ENCODE data around the gene ZNF615. TPM values are rescaled to one million over a fixed set of nuclear protein-coding genes. Genes with fewer than 3 reads are reported as not detected.
"Not testable (repeated sequence)": the region's sequence is repeated elsewhere in the genome, so short reads cannot be mapped to it uniquely, and the experiment has no call there.

ZNF615 gene
- total RNA-seq (ENCODE audit: unreplicated experiment) = 13.5 TPM
- long read RNA-seq = 0 reads

DNA sequence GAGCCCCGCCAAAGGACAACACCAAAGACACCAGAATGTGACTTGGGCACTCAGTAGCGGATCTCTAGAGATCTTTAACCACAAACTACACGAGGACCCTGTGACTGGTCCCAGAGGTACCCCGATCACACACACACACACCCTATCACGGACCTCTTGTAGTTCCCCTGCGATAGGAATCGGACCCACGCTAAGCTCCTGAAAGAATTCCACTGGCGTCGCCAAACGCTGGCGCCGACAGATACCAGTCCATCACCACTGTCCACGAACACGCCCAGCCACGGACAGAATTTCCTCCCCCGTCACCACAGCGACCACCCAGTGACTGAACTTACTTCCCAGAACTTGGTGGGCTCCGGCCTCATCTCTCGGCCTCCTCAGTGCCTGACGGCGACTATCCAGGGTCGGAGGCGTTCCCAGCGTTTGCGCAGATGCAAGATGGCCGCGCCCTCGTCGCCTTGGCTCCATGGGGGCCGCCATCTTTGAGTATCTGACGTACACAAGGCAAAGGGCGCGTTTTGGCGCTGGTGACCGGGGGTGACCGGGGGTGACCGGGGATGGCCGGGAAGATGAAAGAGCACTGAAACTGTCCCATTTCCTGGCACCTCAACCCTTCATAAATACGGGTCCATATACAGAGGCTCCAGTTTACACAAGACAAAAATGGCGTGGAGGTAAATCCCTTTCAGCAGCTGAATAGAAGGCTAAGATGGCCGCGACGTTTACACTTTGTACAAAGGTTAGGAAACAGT is at the start of gene ZNF615:
Gene ZNF615, minus strand, starts transcription at position 406 of the 752 bp plus-strand sequence. CDS start 4,500 bp downstream, outside the sequence.
- H3K36me3 Mint-ChIP-seq (ENCODE audit: low read depth, unreplicated experiment) = peaks cover 28% of the 10 kb centered on the region
- peaks cover 11% of the 10 kb centered on the region for H3K4me1 Mint-ChIP-seq (ENCODE audit: unreplicated experiment)
- H3K27ac Mint-ChIP-seq (ENCODE audit: unreplicated experiment) = peak within 1 kb of the TSS; percentile 95
- peaks cover 4% of the 10 kb centered on the region for H3K27me3 Mint-ChIP-seq (ENCODE audit: unreplicated experiment)
- no peaks in the 10 kb centered on the region for H3K9me3 Mint-ChIP-seq (ENCODE audit: unreplicated experiment)
- no peak for TF ChIP-seq CTCF (IDR thresholded peaks at IDR 0.05; ENCODE audit: unreplicated experiment)
- peak within 1 kb of the TSS; percentile 99 for H3K4me3 Mint-ChIP-seq (ENCODE audit: unreplicated experiment)
- DNase-seq (ENCODE audit: low spot score) = peak; percentile 87

- H3K27ac Mint-ChIP-seq (ENCODE audit: unreplicated experiment); H3K4me1 Mint-ChIP-seq (ENCODE audit: unreplicated experiment); H3K27me3 Mint-ChIP-seq (ENCODE audit: unreplicated experiment); DNase-seq (ENCODE audit: low spot score): not testable (repeated sequence)
- peaks cover 25% of the 10 kb centered on the region for H3K9me3 Mint-ChIP-seq (ENCODE audit: unreplicated experiment)
- H3K36me3 Mint-ChIP-seq (ENCODE audit: low read depth, unreplicated experiment) = peaks cover 40% of the 10 kb centered on the region
- peak overlapping the region; percentile 17 for H3K4me3 Mint-ChIP-seq (ENCODE audit: unreplicated experiment)
These were observed 48.5 kb upstream of the ZNF615 start for GRCh38 chr19:52056480-52056879.

DNA sequence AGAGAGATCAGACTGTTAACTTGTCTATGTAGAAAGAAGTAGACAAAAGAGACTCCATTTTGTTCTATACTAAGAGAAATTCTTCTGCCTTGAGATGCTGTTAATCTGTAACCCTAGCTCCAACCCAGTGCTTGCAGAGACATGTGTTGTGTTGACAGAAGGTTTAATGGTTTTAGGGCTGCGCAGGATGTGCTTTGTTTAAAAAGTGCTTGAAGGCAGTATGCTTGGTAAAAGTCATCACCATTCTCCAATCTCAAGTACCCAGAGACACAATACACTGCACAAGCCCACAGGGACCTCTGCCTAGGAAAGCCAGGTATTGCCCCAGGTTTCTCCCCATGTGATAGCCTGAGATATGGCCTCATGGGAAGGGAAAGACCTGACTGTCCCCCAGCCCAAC is 43.7 kb upstream of the ZNF615 start:
- H3K4me1 Mint-ChIP-seq (ENCODE audit: unreplicated experiment); DNase-seq (ENCODE audit: low spot score); H3K4me3 Mint-ChIP-seq (ENCODE audit: unreplicated experiment); H3K27ac Mint-ChIP-seq (ENCODE audit: unreplicated experiment): not testable (repeated sequence)
- Mint-ChIP-seq H3K9me3 (ENCODE audit: unreplicated experiment) (peaks cover 15% of the 10 kb centered on the region), H3K27me3 (ENCODE audit: unreplicated experiment) (peaks cover 18% of the 10 kb centered on the region), H3K36me3 (ENCODE audit: low read depth, unreplicated experiment) (peaks cover 25% of the 10 kb centered on the region)

DNA sequence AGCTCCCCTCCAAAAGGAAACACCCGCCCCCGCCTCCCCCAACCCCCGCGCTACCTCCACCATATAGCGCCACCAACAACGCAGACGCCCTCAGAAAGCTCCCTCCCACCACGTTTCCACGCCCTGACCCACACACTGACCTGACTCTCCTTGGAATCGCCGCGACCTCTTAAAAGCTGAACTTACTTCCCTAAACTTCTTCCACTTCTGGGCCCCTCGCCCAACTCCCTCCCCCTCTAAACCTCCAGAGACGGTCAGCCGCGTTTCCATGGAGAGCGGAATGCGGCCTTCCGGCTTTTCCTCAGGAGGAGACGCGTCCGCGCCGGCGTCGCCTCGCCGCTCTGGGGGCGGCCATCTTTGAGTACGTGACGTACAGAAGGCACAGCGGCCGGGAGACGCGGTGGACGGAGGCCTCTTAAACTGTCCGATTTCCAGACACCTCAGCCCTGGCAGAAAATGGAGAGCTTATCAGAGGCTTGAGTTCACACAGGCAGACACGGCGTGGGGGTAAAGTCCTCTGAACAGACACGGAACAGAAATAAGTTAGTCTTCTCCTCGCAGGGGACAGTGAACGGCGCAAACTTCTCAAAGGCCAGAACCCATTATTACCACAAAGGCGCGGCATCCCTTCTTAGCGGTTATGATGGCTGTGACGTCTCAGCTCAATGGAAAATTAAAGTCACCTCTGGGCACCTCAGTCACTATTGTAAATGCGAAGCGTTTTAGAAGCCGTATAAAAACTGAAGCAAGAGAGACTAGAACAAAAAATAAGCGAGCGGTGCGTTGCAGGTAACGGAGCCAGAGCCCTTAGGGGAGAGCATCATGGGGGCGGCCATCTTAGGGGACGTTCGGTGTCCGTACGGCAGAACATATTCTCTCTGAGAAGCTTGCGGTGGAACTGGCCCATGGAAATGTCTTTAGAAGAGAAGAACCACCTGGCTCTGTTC is 40.8 kb upstream of the ZNF615 start, which contains the start of gene ZNF432:
Gene ZNF432, minus strand, starts transcription at position 284 of the 947 bp plus-strand sequence. CDS start 1,970 bp downstream, outside the sequence.
- TF ChIP-seq CTCF (IDR thresholded peaks at IDR 0.05; ENCODE audit: unreplicated experiment) = no peak
- Mint-ChIP-seq H3K4me1 (ENCODE audit: unreplicated experiment) (peaks cover 10% of the 10 kb centered on the region), H3K27me3 (ENCODE audit: unreplicated experiment) (peaks cover 17% of the 10 kb centered on the region), H3K36me3 (ENCODE audit: low read depth, unreplicated experiment) (peaks cover 27% of the 10 kb centered on the region), H3K27ac (ENCODE audit: unreplicated experiment) (peak within 1 kb of the TSS; percentile 99), H3K9me3 (ENCODE audit: unreplicated experiment) (peaks cover 7% of the 10 kb centered on the region), H3K4me3 (ENCODE audit: unreplicated experiment) (peak within 1 kb of the TSS; percentile 92)
- peak; percentile 94 for DNase-seq (ENCODE audit: low spot score)

DNA sequence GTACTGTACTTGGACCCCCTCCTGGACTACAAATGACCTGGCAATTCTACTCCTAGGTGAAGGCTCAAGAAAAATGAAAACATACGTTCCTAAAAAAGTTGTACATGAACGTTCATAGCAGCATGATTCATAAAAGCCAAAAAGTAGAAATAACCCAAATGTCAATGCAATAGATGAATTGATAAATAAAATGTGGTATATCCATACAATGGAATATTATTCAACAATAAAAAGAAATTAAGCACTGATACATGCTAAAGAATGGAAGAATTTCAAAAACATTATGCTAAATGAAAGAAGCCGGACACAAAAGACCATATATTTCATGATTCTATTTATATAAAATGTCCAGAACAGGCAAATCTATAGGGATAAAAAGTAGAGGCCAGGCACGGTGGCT is 31.2 kb upstream of the ZNF615 start:
- Mint-ChIP-seq H3K36me3 (ENCODE audit: low read depth, unreplicated experiment) (peaks cover 72% of the 10 kb centered on the region), H3K9me3 (ENCODE audit: unreplicated experiment) (peaks cover 34% of the 10 kb centered on the region)

More for the DNA sequence above, 31.2 kb upstream of the ZNF615 start:
- H3K4me3 Mint-ChIP-seq (ENCODE audit: unreplicated experiment) = peak overlapping the region; percentile 80
- no peaks in the 10 kb centered on the region for H3K4me1 Mint-ChIP-seq (ENCODE audit: unreplicated experiment)
- DNase-seq (ENCODE audit: low spot score) = no peak
- TF ChIP-seq CTCF (IDR thresholded peaks at IDR 0.05; ENCODE audit: unreplicated experiment) = no peak
- peaks cover 3% of the 10 kb centered on the region for H3K27me3 Mint-ChIP-seq (ENCODE audit: unreplicated experiment)
- H3K27ac Mint-ChIP-seq (ENCODE audit: unreplicated experiment) = no peak overlapping the region
